ENCODE data around the gene SMIM14.
"Not testable (repeated sequence)": the region's sequence is repeated elsewhere in the genome, so short reads cannot be mapped to it uniquely, and the experiment has no call there.

Gene SMIM14

GRCh38 chr4:39656638-39657037 is 18.0 kb upstream of the SMIM14 start:
- H3K27ac Mint-ChIP-seq; H3K36me3 Mint-ChIP-seq (ENCODE audit: low read depth); H3K27me3 Mint-ChIP-seq; H3K4me3 Mint-ChIP-seq; H3K9me3 Mint-ChIP-seq: not testable (repeated sequence)
- H3K4me1 Mint-ChIP-seq (ENCODE audit: low read depth) = peaks cover 19% of the 10 kb centered on the region

GRCh38 chr4:39655876-39656275 is 17.2 kb upstream of the SMIM14 start:
- no peaks in the 10 kb centered on the region for H3K9me3 Mint-ChIP-seq
- H3K4me1 Mint-ChIP-seq (ENCODE audit: low read depth) = peaks cover 19% of the 10 kb centered on the region
- no peaks in the 10 kb centered on the region for H3K36me3 Mint-ChIP-seq (ENCODE audit: low read depth)
- H3K27me3 Mint-ChIP-seq = no peaks in the 10 kb centered on the region
- no peak overlapping the region for H3K4me3 Mint-ChIP-seq
- no peak overlapping the region for H3K27ac Mint-ChIP-seq

GRCh38 chr4:39655211-39655610 is 16.5 kb upstream of the SMIM14 start:
- Mint-ChIP-seq H3K27me3 (no peaks in the 10 kb centered on the region), H3K36me3 (ENCODE audit: low read depth) (no peaks in the 10 kb centered on the region), H3K9me3 (no peaks in the 10 kb centered on the region), H3K27ac (no peak overlapping the region), H3K4me3 (no peak overlapping the region), H3K4me1 (ENCODE audit: low read depth) (peaks cover 19% of the 10 kb centered on the region)

GRCh38 chr4:39651586-39651985 is 12.9 kb upstream of the SMIM14 start:
- H3K4me3 Mint-ChIP-seq; H3K36me3 Mint-ChIP-seq (ENCODE audit: low read depth); H3K9me3 Mint-ChIP-seq; H3K27me3 Mint-ChIP-seq; H3K27ac Mint-ChIP-seq: not testable (repeated sequence)
- H3K4me1 Mint-ChIP-seq (ENCODE audit: low read depth) = peaks cover 11% of the 10 kb centered on the region

GRCh38 chr4:39649639-39650265 is 11.1 kb upstream of the SMIM14 start:
- Mint-ChIP-seq H3K27me3 (no peaks in the 10 kb centered on the region), H3K36me3 (ENCODE audit: low read depth) (no peaks in the 10 kb centered on the region), H3K9me3 (no peaks in the 10 kb centered on the region), H3K27ac (no peak overlapping the region), H3K4me1 (ENCODE audit: low read depth) (peaks cover 8% of the 10 kb centered on the region), H3K4me3 (no peak overlapping the region)

- Mint-ChIP-seq H3K9me3 (no peaks in the 10 kb centered on the region), H3K27ac (no peak overlapping the region), H3K27me3 (no peaks in the 10 kb centered on the region), H3K4me3 (no peak overlapping the region), H3K36me3 (ENCODE audit: low read depth) (no peaks in the 10 kb centered on the region), H3K4me1 (ENCODE audit: low read depth) (peaks cover 5% of the 10 kb centered on the region)
Observed at GRCh38 chr4:39648827-39649558, 10.3 kb upstream of the SMIM14 start.

- no peak overlapping the region for H3K4me3 Mint-ChIP-seq
- H3K9me3 Mint-ChIP-seq = no peaks in the 10 kb centered on the region
- no peak overlapping the region for H3K27ac Mint-ChIP-seq
- no peaks in the 10 kb centered on the region for H3K4me1 Mint-ChIP-seq (ENCODE audit: low read depth)
- H3K36me3 Mint-ChIP-seq (ENCODE audit: low read depth) = no peaks in the 10 kb centered on the region
- H3K27me3 Mint-ChIP-seq = no peaks in the 10 kb centered on the region
Observed at GRCh38 chr4:39648213-39648612, 9.5 kb upstream of the SMIM14 start.

- peaks cover 16% of the 10 kb centered on the region for H3K4me1 Mint-ChIP-seq (ENCODE audit: low read depth)
- no peaks in the 10 kb centered on the region for H3K36me3 Mint-ChIP-seq (ENCODE audit: low read depth)
- no peak overlapping the region for H3K27ac Mint-ChIP-seq
- no peaks in the 10 kb centered on the region for H3K9me3 Mint-ChIP-seq
- no peak overlapping the region for H3K4me3 Mint-ChIP-seq
- no peaks in the 10 kb centered on the region for H3K27me3 Mint-ChIP-seq
Observed at GRCh38 chr4:39642885-39643552, 4.4 kb upstream of the SMIM14 start.

- Mint-ChIP-seq H3K36me3 (ENCODE audit: low read depth) (no peaks in the 10 kb centered on the region), H3K27ac (no peak overlapping the region), H3K4me3 (no peak overlapping the region)
Observed at GRCh38 chr4:39641451-39641850, 2.8 kb upstream of the SMIM14 start.

GRCh38 chr4:39637586-39638353 is 895 bp downstream of the SMIM14 start:
- peaks cover 3% of the 10 kb centered on the region for H3K27me3 Mint-ChIP-seq
- peak overlapping the region; percentile 83 for H3K4me3 Mint-ChIP-seq
- no peaks in the 10 kb centered on the region for H3K36me3 Mint-ChIP-seq (ENCODE audit: low read depth)
- H3K27ac Mint-ChIP-seq = peak overlapping the region; percentile 53
- H3K9me3 Mint-ChIP-seq = no peaks in the 10 kb centered on the region
- peaks cover 51% of the 10 kb centered on the region for H3K4me1 Mint-ChIP-seq (ENCODE audit: low read depth)

More at GRCh38 chr4:39641451-39641850, 2.8 kb upstream of the SMIM14 start:
- H3K9me3 Mint-ChIP-seq = no peaks in the 10 kb centered on the region
- peaks cover 3% of the 10 kb centered on the region for H3K27me3 Mint-ChIP-seq
- H3K4me1 Mint-ChIP-seq (ENCODE audit: low read depth) = peaks cover 32% of the 10 kb centered on the region

GRCh38 chr4:39637221-39637585 is 1.5 kb downstream of the SMIM14 start:
- H3K27me3 Mint-ChIP-seq = peaks cover 3% of the 10 kb centered on the region
- peaks cover 51% of the 10 kb centered on the region for H3K4me1 Mint-ChIP-seq (ENCODE audit: low read depth)
- H3K36me3 Mint-ChIP-seq (ENCODE audit: low read depth) = no peaks in the 10 kb centered on the region
- no peaks in the 10 kb centered on the region for H3K9me3 Mint-ChIP-seq
- H3K4me3 Mint-ChIP-seq = peak overlapping the region; percentile 83
- peak overlapping the region; percentile 53 for H3K27ac Mint-ChIP-seq

- Mint-ChIP-seq H3K9me3 (no peaks in the 10 kb centered on the region), H3K4me1 (ENCODE audit: low read depth) (peaks cover 51% of the 10 kb centered on the region), H3K27ac (no peak overlapping the region), H3K36me3 (ENCODE audit: low read depth) (no peaks in the 10 kb centered on the region), H3K27me3 (peaks cover 3% of the 10 kb centered on the region), H3K4me3 (peak overlapping the region; percentile 83)
Observed at GRCh38 chr4:39636531-39637184, 2.0 kb downstream of the SMIM14 start.

GRCh38 chr4:39635023-39635422 is 3.6 kb downstream of the SMIM14 start:
- H3K4me1 Mint-ChIP-seq (ENCODE audit: low read depth) = peaks cover 49% of the 10 kb centered on the region
- no peak overlapping the region for H3K27ac Mint-ChIP-seq
- H3K9me3 Mint-ChIP-seq = no peaks in the 10 kb centered on the region
- no peak overlapping the region for H3K4me3 Mint-ChIP-seq
- H3K36me3 Mint-ChIP-seq (ENCODE audit: low read depth) = no peaks in the 10 kb centered on the region
- peaks cover 3% of the 10 kb centered on the region for H3K27me3 Mint-ChIP-seq

- H3K36me3 Mint-ChIP-seq (ENCODE audit: low read depth) = no peaks in the 10 kb centered on the region
Observed at GRCh38 chr4:39631700-39632079, 7.0 kb downstream of the SMIM14 start.

More at GRCh38 chr4:39631700-39632079, 7.0 kb downstream of the SMIM14 start:
- H3K4me3 Mint-ChIP-seq = no peak overlapping the region
- H3K9me3 Mint-ChIP-seq = no peaks in the 10 kb centered on the region
- H3K27ac Mint-ChIP-seq = peak overlapping the region; percentile 63
- H3K4me1 Mint-ChIP-seq (ENCODE audit: low read depth) = peaks cover 32% of the 10 kb centered on the region
- H3K27me3 Mint-ChIP-seq = no peaks in the 10 kb centered on the region
